ENCODE data around the gene SARDH. TPM values are rescaled to one million over a fixed set of nuclear protein-coding genes. Genes with fewer than 3 reads are reported as not detected.

The SARDH gene
- total and polyA plus RNA-seq, 2 donors (not counting 3 experiments of a cell fraction or from before 2014, with no cell fraction given): 0.19 to 0.44 TPM

DNA sequence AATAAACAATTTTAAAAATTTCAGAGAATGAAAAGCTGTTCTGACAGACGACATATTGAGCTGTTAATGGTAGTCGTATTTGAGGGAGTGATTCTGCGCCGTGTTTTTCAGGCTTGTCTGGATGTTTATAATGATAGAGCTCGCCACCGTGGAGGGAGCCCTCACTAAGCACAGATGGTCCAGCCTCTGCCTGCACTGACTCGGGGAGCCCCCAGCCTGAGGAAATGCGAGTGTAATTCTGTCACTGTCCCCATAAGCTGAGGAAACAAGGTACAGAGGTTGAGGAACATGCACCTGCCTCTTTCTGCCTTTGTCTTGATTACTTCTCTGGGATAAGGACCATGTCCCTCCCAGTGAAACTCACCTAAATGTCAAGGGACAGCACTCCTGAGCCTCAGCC is 109.4 kb downstream of the SARDH start:
- Histone ChIP-seq H3K27ac (ENCODE audit: insufficient read depth, low read depth, low read length) (no peak overlapping the region), H3K36me3 (ENCODE audit: control insufficient read depth in 2 of 2, extremely low read depth in 1 of 2, insufficient read depth in 2 of 2, low read length in 2 of 2) (no peaks in the 10 kb centered on the region), H3K79me2 (ENCODE audit: control insufficient read depth, insufficient read depth, low read length) (no peaks in the 10 kb centered on the region), H3K4me3 (replicated peaks in 1 of 3; ENCODE audit: insufficient read depth in 1 of 3, low read depth in 1 of 3, low read length in 3 of 3) (no peak overlapping the region), H3K9me3 (replicated peaks; ENCODE audit: control insufficient read depth, insufficient read depth, low read length) (no peaks in the 10 kb centered on the region), H2AFZ (ENCODE audit: low read depth, low read length) (no peak overlapping the region), H3K4me1 (ENCODE audit: control insufficient read depth, extremely low read depth, insufficient read depth, low read length) (no peaks in the 10 kb centered on the region), H3K4me2 (ENCODE audit: insufficient read depth, low read length) (no peak overlapping the region), H4K20me1 (replicated peaks; ENCODE audit: control insufficient read depth, extremely low read depth, insufficient read depth, low read length) (no peaks in the 10 kb centered on the region), H3K27me3 (ENCODE audit: control insufficient read depth in 2 of 2, insufficient read depth in 2 of 2, low read length in 2 of 2) (no peaks in the 10 kb centered on the region), H3K9ac (replicated peaks; ENCODE audit: extremely low read depth, insufficient read depth, low read length) (no peak overlapping the region), H3K9me1 (replicated peaks; ENCODE audit: control insufficient read depth, extremely low read depth, insufficient read depth, low read length) (no peaks in the 10 kb centered on the region)
- no TSS peak for BruUV-seq (replicated peaks)
- ChIA-PET CTCF (no interaction called here), POLR2A (no interaction called here)
- DNase-seq (ENCODE audit: low read depth, low spot score) (no peak), FAIRE-seq (no peak)
- intact Hi-C loops (cut with micrococcal nuclease) (no loop called here), dilution Hi-C loops (cut with MboI; ENCODE audit: extremely low pct_ligation_motif_present, low sequenced_read_pairs) (no loop called here)
- TF ChIP-seq EZH2 (IDR thresholded peaks at IDR 0.05; ENCODE audit: borderline replicate concordance, low read depth, low read length, severe bottlenecking) (no peak), JUN (IDR thresholded peaks at IDR 0.05; ENCODE audit: borderline replicate concordance, insufficient read depth, insufficient read length, low read depth) (no peak), MYC (IDR thresholded peaks at IDR 0.05; ENCODE audit: low read depth, low read length) (no peak), POLR2A (IDR thresholded peaks at IDR 0.05; ENCODE audit: low read depth, low read length) (no peak), GATA2 (IDR thresholded peaks at IDR 0.05; ENCODE audit: insufficient read depth, insufficient read length, low read depth, low read length) (no peak)
- TF ChIP-seq, protein P1, sequence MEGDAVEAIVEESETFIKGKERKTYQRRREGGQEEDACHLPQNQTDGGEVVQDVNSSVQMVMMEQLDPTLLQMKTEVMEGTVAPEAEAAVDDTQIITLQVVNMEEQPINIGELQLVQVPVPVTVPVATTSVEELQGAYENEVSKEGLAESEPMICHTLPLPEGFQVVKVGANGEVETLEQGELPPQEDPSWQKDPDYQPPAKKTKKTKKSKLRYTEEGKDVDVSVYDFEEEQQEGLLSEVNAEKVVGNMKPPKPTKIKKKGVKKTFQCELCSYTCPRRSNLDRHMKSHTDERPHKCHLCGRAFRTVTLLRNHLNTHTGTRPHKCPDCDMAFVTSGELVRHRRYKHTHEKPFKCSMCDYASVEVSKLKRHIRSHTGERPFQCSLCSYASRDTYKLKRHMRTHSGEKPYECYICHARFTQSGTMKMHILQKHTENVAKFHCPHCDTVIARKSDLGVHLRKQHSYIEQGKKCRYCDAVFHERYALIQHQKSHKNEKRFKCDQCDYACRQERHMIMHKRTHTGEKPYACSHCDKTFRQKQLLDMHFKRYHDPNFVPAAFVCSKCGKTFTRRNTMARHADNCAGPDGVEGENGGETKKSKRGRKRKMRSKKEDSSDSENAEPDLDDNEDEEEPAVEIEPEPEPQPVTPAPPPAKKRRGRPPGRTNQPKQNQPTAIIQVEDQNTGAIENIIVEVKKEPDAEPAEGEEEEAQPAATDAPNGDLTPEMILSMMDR (IDR thresholded peaks at IDR 0.05; ENCODE audit: extremely low read depth in 1 of 2, insufficient read depth in 1 of 2, low read depth in 1 of 2, low read length in 2 of 2): no peak
- TF ChIP-seq, protein P2, sequence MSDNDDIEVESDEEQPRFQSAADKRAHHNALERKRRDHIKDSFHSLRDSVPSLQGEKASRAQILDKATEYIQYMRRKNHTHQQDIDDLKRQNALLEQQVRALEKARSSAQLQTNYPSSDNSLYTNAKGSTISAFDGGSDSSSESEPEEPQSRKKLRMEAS (IDR thresholded peaks at IDR 0.05; ENCODE audit: insufficient read depth, insufficient read length): no peak
